ENCODE results near the gene CERT1. TPM values are rescaled to one million over a fixed set of nuclear protein-coding genes. Genes with fewer than 3 reads are reported as not detected.

The CERT1 gene
- polyA plus RNA-seq, 1 of the 3 experiments (the other 2 are of a cell fraction): 4.5 TPM

DNA sequence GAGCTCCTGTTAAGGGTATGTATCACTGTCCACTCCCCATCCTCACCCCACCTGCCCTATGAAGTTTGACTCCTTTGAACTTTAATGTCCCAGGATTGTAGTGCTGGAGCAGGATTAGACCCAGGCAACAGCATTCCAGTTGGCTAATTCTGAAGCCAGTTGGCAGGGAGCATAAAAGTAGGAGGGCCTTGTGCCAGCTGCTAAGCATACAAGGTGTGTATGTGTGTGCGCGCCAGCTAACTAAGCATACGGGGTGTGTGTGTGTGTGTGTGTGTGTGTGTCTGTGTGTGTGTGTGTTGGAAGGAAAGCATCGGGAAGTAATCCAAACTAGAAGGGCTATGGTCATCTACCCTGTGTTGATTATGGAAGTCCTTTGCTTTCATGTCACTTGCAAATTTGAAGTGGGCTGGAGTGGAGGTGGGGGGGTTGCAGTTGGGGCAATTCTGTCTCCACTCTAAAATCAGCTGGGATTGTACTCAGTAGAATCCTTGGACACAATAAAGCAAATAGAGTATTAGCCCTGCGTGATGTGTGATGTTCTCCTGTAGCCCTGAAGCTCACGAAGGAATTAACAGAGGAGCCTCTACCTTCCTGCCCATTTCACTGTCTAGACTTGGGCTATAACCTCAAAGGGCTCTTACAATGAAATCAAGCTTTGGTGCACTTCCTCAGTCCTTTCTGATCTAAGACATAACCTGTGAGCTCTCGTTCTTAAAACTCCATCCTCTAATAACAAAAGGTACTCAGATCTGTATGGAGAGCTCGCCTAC, 147.5 kb downstream of the CERT1 start:
- H3K9me3 ChIP-seq: no peaks in the 10 kb centered on the region
- H3K4me1 ChIP-seq (ENCODE audit: control insufficient read depth in 1 of 2, insufficient read depth in 2 of 2, low read depth in 1 of 2, low read length in 1 of 2): peaks cover 0 to 7% of the 10 kb centered on the region in 2 experiments; a peak in 1 of 4 replicates
- CTCF ChIA-PET: no interaction called here
- WGBS (ENCODE audit: low lambda C conversion rate): 91% methylated on average over 8 of the region's 8 CpGs
- no peak overlapping the region for H3K27ac ChIP-seq (ENCODE audit: low read depth in 2 of 2, low read length in 1 of 2)
- H3K79me2 ChIP-seq (ENCODE audit: insufficient read depth): no peaks in the 10 kb centered on the region
- no peak overlapping the region for H2AFZ ChIP-seq (ENCODE audit: low read depth)
- no peaks in the 10 kb centered on the region for H3K27me3 ChIP-seq (ENCODE audit: insufficient read depth)
- no peak for TF ChIP-seq YY1 (IDR thresholded peaks at IDR 0.05; ENCODE audit: low read depth)
- TF ChIP-seq, protein P1, sequence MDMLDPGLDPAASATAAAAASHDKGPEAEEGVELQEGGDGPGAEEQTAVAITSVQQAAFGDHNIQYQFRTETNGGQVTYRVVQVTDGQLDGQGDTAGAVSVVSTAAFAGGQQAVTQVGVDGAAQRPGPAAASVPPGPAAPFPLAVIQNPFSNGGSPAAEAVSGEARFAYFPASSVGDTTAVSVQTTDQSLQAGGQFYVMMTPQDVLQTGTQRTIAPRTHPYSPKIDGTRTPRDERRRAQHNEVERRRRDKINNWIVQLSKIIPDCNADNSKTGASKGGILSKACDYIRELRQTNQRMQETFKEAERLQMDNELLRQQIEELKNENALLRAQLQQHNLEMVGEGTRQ (IDR thresholded peaks at IDR 0.05; ENCODE audit: borderline replicate concordance, low read depth, low read length): no peak
- TF ChIP-seq, protein P2, sequence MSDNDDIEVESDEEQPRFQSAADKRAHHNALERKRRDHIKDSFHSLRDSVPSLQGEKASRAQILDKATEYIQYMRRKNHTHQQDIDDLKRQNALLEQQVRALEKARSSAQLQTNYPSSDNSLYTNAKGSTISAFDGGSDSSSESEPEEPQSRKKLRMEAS (IDR thresholded peaks at IDR 0.05; ENCODE audit: low read depth): no peak
- TF ChIP-seq, protein P3, sequence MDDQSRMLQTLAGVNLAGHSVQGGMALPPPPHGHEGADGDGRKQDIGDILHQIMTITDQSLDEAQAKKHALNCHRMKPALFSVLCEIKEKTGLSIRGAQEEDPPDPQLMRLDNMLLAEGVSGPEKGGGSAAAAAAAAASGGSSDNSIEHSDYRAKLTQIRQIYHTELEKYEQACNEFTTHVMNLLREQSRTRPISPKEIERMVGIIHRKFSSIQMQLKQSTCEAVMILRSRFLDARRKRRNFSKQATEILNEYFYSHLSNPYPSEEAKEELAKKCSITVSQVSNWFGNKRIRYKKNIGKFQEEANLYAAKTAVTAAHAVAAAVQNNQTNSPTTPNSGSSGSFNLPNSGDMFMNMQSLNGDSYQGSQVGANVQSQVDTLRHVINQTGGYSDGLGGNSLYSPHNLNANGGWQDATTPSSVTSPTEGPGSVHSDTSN (IDR thresholded peaks at IDR 0.05): no peak
- no peak for TF ChIP-seq EZH2phosphoT487 (IDR thresholded peaks at IDR 0.05; ENCODE audit: borderline replicate concordance, low read depth)
- no peak for TF ChIP-seq JUND (IDR thresholded peaks at IDR 0.05)
- TF ChIP-seq TEAD4 (IDR thresholded peaks at IDR 0.05; ENCODE audit: borderline replicate concordance, insufficient read depth): no peak
- no peak for TF ChIP-seq NRF1 (IDR thresholded peaks at IDR 0.05; ENCODE audit: low read depth, low read length)
- TF ChIP-seq FOSL2 (IDR thresholded peaks at IDR 0.05; ENCODE audit: borderline replicate concordance, low read depth): no peak
- no peak for TF ChIP-seq POLR2AphosphoS5 (IDR thresholded peaks at IDR 0.05; ENCODE audit: low read depth, low read length)
- TF ChIP-seq RAD21 (IDR thresholded peaks at IDR 0.05; ENCODE audit: low read length): no peak
- no peak for TF ChIP-seq MEF2A (IDR thresholded peaks at IDR 0.05; ENCODE audit: borderline replicate concordance, low read depth)
- no peak for TF ChIP-seq CHD2 (IDR thresholded peaks at IDR 0.05; ENCODE audit: low read length, partially characterized antibody)
- no peak for TF ChIP-seq SIN3A (IDR thresholded peaks at IDR 0.05; ENCODE audit: borderline replicate concordance, low read depth, low read length)
- TF ChIP-seq, protein P4, sequence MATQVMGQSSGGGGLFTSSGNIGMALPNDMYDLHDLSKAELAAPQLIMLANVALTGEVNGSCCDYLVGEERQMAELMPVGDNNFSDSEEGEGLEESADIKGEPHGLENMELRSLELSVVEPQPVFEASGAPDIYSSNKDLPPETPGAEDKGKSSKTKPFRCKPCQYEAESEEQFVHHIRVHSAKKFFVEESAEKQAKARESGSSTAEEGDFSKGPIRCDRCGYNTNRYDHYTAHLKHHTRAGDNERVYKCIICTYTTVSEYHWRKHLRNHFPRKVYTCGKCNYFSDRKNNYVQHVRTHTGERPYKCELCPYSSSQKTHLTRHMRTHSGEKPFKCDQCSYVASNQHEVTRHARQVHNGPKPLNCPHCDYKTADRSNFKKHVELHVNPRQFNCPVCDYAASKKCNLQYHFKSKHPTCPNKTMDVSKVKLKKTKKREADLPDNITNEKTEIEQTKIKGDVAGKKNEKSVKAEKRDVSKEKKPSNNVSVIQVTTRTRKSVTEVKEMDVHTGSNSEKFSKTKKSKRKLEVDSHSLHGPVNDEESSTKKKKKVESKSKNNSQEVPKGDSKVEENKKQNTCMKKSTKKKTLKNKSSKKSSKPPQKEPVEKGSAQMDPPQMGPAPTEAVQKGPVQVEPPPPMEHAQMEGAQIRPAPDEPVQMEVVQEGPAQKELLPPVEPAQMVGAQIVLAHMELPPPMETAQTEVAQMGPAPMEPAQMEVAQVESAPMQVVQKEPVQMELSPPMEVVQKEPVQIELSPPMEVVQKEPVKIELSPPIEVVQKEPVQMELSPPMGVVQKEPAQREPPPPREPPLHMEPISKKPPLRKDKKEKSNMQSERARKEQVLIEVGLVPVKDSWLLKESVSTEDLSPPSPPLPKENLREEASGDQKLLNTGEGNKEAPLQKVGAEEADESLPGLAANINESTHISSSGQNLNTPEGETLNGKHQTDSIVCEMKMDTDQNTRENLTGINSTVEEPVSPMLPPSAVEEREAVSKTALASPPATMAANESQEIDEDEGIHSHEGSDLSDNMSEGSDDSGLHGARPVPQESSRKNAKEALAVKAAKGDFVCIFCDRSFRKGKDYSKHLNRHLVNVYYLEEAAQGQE (IDR thresholded peaks at IDR 0.05; ENCODE audit: low read depth, low read length): no peak
- TF ChIP-seq MXI1 (IDR thresholded peaks at IDR 0.05; ENCODE audit: low read depth, low read length): no peak
- no peak for TF ChIP-seq RFX5 (IDR thresholded peaks at IDR 0.05; ENCODE audit: low read length)
- no peak for TF ChIP-seq TAF1 (IDR thresholded peaks at IDR 0.05; ENCODE audit: borderline replicate concordance, low read depth, low read length)
- TF ChIP-seq GABPA (IDR thresholded peaks at IDR 0.05; ENCODE audit: low read depth): no peak
- no peak overlapping the region for H3K4me3 ChIP-seq (ENCODE audit: low read depth in 2 of 2, low read length in 1 of 2)
- POLR2A ChIA-PET: interaction anchor here (1.0 kb wide), 1 partner anchor 32 kb away, joined by 3 read pairs; no protein-coding TSS in a partner anchor
- DNase-seq: no peak
- H3K4me2 ChIP-seq: no peak overlapping the region
- H4K20me1 ChIP-seq (ENCODE audit: insufficient read depth): no peaks in the 10 kb centered on the region
- H3F3A ChIP-seq (replicated peaks; ENCODE audit: insufficient read depth): no peaks in the 10 kb centered on the region
- no peaks in the 10 kb centered on the region for H3K9me2 ChIP-seq
- H3K36me3 ChIP-seq (replicated peaks in 1 of 2; ENCODE audit: control insufficient read depth in 1 of 2, insufficient read depth in 2 of 2, low read length in 1 of 2): peaks cover 23 to 37% of the 10 kb centered on the region in 2 experiments
- H3K9ac ChIP-seq: no peak overlapping the region

Data from SK-N-SH (cell line).